ENCODE results near the gene TMCO5A. TPM values are rescaled to one million over a fixed set of nuclear protein-coding genes. Genes with fewer than 3 reads are reported as not detected.

TMCO5A gene
- total RNA-seq (2014; rRNA removed; shearing (Covaris generic)) = not detected in 2 replicates
- not detected in 2 replicates for total RNA-seq (2022)
- Bru-seq, nascent RNA = not detected
- BruChase-seq, experiment 1, labeled RNA remaining after a 6-hour chase = not detected
- not detected for BruChase-seq, experiment 2, labeled RNA remaining after a 2-hour chase
- long read RNA-seq = 0 reads

DNA sequence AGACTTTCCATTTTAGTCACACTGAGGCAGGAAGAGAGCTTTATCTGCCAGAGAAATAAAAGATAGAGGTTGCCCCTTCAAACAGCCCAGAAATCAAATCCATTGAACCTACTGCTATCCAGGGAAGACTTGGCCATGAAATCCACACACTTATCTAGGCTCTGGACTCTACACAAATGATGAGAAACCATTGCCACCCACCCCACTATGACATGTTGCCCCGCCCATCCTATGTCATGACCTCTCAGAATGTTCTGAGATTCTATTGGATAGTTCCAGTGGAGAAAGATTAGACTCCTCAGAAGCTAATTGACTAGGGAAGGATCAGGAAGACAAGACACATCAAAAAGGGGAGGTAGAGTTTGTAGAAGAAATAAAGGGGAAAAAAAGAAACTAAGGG is at the start of gene TMCO5A:
Gene TMCO5A (plus strand): TSS at position 301 of the 400 bp plus-strand sequence. CDS start 1,684 bp downstream, outside the sequence.
- Histone ChIP-seq H3K9me3 (ENCODE audit: low read length) (no peaks in the 10 kb centered on the region), H3K4me1 (ENCODE audit: insufficient read depth, low read length, poor library complexity, severe bottlenecking) (no peaks in the 10 kb centered on the region), H3K27ac (ENCODE audit: low read depth, low read length, poor library complexity, severe bottlenecking) (no peak within 1 kb of the TSS), H2AFZ (ENCODE audit: low read length) (no peak within 1 kb of the TSS), H3K4me2 (ENCODE audit: low read length) (no peak within 1 kb of the TSS), H4K20me1 (ENCODE audit: insufficient read depth, low read length) (no peaks in the 10 kb centered on the region), H3K79me2 (ENCODE audit: insufficient read depth, low read depth, low read length) (no peaks in the 10 kb centered on the region), H3K4me3 (ENCODE audit: low read depth, low read length, poor library complexity, severe bottlenecking) (no peak within 1 kb of the TSS), H3K36me3 (ENCODE audit: insufficient read depth, low read length) (no peaks in the 10 kb centered on the region), H3K9me2 (ENCODE audit: insufficient read depth, low read length) (no peaks in the 10 kb centered on the region)
- TF ChIP-seq, protein P1, sequence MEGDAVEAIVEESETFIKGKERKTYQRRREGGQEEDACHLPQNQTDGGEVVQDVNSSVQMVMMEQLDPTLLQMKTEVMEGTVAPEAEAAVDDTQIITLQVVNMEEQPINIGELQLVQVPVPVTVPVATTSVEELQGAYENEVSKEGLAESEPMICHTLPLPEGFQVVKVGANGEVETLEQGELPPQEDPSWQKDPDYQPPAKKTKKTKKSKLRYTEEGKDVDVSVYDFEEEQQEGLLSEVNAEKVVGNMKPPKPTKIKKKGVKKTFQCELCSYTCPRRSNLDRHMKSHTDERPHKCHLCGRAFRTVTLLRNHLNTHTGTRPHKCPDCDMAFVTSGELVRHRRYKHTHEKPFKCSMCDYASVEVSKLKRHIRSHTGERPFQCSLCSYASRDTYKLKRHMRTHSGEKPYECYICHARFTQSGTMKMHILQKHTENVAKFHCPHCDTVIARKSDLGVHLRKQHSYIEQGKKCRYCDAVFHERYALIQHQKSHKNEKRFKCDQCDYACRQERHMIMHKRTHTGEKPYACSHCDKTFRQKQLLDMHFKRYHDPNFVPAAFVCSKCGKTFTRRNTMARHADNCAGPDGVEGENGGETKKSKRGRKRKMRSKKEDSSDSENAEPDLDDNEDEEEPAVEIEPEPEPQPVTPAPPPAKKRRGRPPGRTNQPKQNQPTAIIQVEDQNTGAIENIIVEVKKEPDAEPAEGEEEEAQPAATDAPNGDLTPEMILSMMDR (conservative IDR thresholded peaks at IDR 0.05; ENCODE audit: low read length) = no peak
- TF ChIP-seq EZH2phosphoT487 (IDR thresholded peaks at IDR 0.05; ENCODE audit: borderline replicate concordance, low read depth, low read length) = no peak
- ChIA-PET CTCF (ENCODE audit: unreplicated experiment) (no interaction called here), POLR2A (no interaction called here)
- DNase-seq (ENCODE audit: low spot score) = no peak
- BruUV-seq (replicated peaks) = no TSS peak
- intact Hi-C loops (cut with micrococcal nuclease; ENCODE audit: unreplicated experiment) = no loop called here

DNA sequence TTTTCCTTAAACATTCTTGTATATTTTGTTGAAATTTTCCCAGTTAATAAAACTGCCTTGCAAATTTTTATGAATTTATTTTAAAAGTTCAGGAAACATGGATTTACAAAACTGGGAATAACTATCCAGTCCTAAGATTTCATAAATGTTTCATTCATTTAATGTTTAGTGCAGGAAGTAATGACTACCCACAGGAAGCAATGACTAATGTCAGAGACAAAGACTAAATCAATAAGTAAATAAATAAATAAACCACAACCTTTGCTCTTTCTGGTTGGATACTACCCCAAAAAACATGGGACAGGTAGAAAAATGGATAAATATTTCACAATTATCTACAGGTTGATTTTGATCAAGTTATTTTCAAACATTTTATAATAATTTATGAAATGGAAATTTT is 48.8 kb upstream of the TMCO5A start:
- Histone ChIP-seq H3K27ac (ENCODE audit: low read depth, low read length, poor library complexity, severe bottlenecking) (no peak overlapping the region), H3K4me2 (ENCODE audit: low read length) (no peak overlapping the region), H3K9me3 (ENCODE audit: low read length) (no peaks in the 10 kb centered on the region), H3K79me2 (ENCODE audit: insufficient read depth, low read depth, low read length) (no peaks in the 10 kb centered on the region), H3K36me3 (ENCODE audit: insufficient read depth, low read length) (no peaks in the 10 kb centered on the region), H3K4me1 (ENCODE audit: insufficient read depth, low read length, poor library complexity, severe bottlenecking) (no peaks in the 10 kb centered on the region), H3K9me2 (ENCODE audit: insufficient read depth, low read length) (no peaks in the 10 kb centered on the region), H2AFZ (ENCODE audit: low read length) (no peak overlapping the region), H4K20me1 (ENCODE audit: insufficient read depth, low read length) (no peaks in the 10 kb centered on the region), H3K4me3 (ENCODE audit: low read depth, low read length, poor library complexity, severe bottlenecking) (no peak overlapping the region)
- intact Hi-C loops (cut with micrococcal nuclease; ENCODE audit: unreplicated experiment) = loop anchor here (10.0 kb wide), 1 partner anchor 201 kb away; no protein-coding TSS in a partner anchor
- no TSS peak for BruUV-seq (replicated peaks)
- ChIA-PET POLR2A (no interaction called here), CTCF (ENCODE audit: unreplicated experiment) (no interaction called here)
- no peak for TF ChIP-seq EZH2phosphoT487 (IDR thresholded peaks at IDR 0.05; ENCODE audit: borderline replicate concordance, low read depth, low read length)
- TF ChIP-seq, protein P1 (conservative IDR thresholded peaks at IDR 0.05; ENCODE audit: low read length) = no peak
- DNase-seq (ENCODE audit: low spot score) = no peak

DNA sequence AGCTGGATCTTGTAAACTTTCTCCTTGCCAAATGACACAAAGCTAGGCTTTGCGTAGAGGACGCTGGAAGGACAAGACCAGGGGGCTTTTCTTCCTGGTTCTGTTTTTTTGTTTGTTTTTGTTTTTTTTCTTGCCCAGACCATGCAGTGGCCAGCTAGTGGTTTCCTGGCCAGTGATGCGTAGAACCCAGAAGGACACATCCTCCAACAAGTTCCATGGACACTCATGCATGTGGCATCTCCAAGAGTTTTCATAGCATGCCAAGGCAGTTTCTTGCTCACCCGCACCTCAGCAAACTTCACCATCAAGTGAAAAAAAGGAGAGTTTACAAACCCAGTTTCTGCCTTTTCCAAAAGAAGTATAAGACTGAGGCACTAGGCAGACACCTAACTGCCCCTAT is 46.1 kb upstream of the TMCO5A start:
- no peak for TF ChIP-seq EZH2phosphoT487 (IDR thresholded peaks at IDR 0.05; ENCODE audit: borderline replicate concordance, low read depth, low read length)
- TF ChIP-seq, protein P1 (conservative IDR thresholded peaks at IDR 0.05; ENCODE audit: low read length) = no peak
- CTCF ChIA-PET (ENCODE audit: unreplicated experiment) = no interaction called here
- H3K4me2 ChIP-seq (ENCODE audit: low read length) = no peak overlapping the region

More for the DNA sequence above, 46.1 kb upstream of the TMCO5A start:
- POLR2A ChIA-PET = no interaction called here
- Histone ChIP-seq H3K4me1 (ENCODE audit: insufficient read depth, low read length, poor library complexity, severe bottlenecking) (no peaks in the 10 kb centered on the region), H3K9me2 (ENCODE audit: insufficient read depth, low read length) (no peaks in the 10 kb centered on the region), H3K4me3 (ENCODE audit: low read depth, low read length, poor library complexity, severe bottlenecking) (no peak overlapping the region), H4K20me1 (ENCODE audit: insufficient read depth, low read length) (no peaks in the 10 kb centered on the region), H3K9me3 (ENCODE audit: low read length) (no peaks in the 10 kb centered on the region), H3K36me3 (ENCODE audit: insufficient read depth, low read length) (no peaks in the 10 kb centered on the region), H3K27ac (ENCODE audit: low read depth, low read length, poor library complexity, severe bottlenecking) (no peak overlapping the region), H2AFZ (ENCODE audit: low read length) (no peak overlapping the region), H3K79me2 (ENCODE audit: insufficient read depth, low read depth, low read length) (no peaks in the 10 kb centered on the region)
- DNase-seq (ENCODE audit: low spot score) = no peak
- intact Hi-C loops (cut with micrococcal nuclease; ENCODE audit: unreplicated experiment) = loop anchor here (10.0 kb wide), 1 partner anchor 204 kb away; no protein-coding TSS in a partner anchor
- no TSS peak for BruUV-seq (replicated peaks)

Measured in OCI-LY7 (cell line).